Gastroesophageal sphincter (tissue), 4 donors: ENCODE results near the gene TNIP2. TPM values are rescaled to one million over a fixed set of nuclear protein-coding genes. Genes with fewer than 3 reads are reported as not detected.
"Not testable (repeated sequence)": the region's sequence is repeated elsewhere in the genome, so short reads cannot be mapped to it uniquely, and the experiment has no call there.

Experiments
- ATAC-seq: fragments of 150-250 bp; one replicate; pipeline ENCODE4 v1.9.1; 2016; ENCODE audit warnings: mild to moderate bottlenecking, moderate library complexity
- H3K27ac ChIP-seq, 4 donors: fragments of 200-600 bp; sonication (generic) in 3 of 4; 1 replicate in 3 of 4; 2 replicates in 1 of 4; pipeline ENCODE4 v1.5.1; 2016 to 2019
- H3K27me3 ChIP-seq: fragments of 200-600 bp; sonication (generic); one replicate; pipeline ENCODE4 v1.5.1; 2019
- H3K36me3 ChIP-seq, 2 donors: fragments of 200-600 bp; sonication (generic); one replicate each; pipeline ENCODE4 v1.5.1; 2019; ENCODE audit warnings: control low read depth in 1 of 2
- H3K4me1 ChIP-seq, 3 donors: fragments of 200-600 bp; sonication (generic); 1 replicate in 2 of 3; 2 replicates in 1 of 3; pipeline ENCODE4 v1.5.1; 2016 to 2019; ENCODE audit warnings: control low read depth in 2 of 3
- H3K4me3 ChIP-seq, 2 donors: fragments of 200-600 bp; sonication (generic); one replicate each; pipeline ENCODE4 v1.5.1; 2019; ENCODE audit warnings: mild to moderate bottlenecking in 1 of 2, moderate library complexity in 1 of 2
- H3K9me3 ChIP-seq, 3 donors: fragments of 200-600 bp; sonication (generic); one replicate each; pipeline ENCODE4 v1.5.1; 2017 to 2019; ENCODE audit warnings: control low read depth in 2 of 3
- EP300 ChIP-seq: sonication (generic); formaldehyde crosslinking; IDR thresholded peaks from one replicate; pipeline ENCODE4 v1.6.1; 2017; ENCODE audit warnings: antibody characterized with exemption, mild to moderate bottlenecking
- POLR2A ChIP-seq, 2 donors: fragments of 450-650 bp; IDR thresholded peaks; one replicate each; pipeline ENCODE4 v1.6.1; 2017; ENCODE audit warnings: antibody characterized with exemption in 2 of 2, mild to moderate bottlenecking in 2 of 2, moderate library complexity in 1 of 2
- POLR2AphosphoS5 ChIP-seq: sonication (generic); formaldehyde crosslinking; IDR thresholded peaks from one replicate; pipeline ENCODE4 v1.6.1; 2017; ENCODE audit warnings: antibody characterized with exemption
- WGBS, 2 donors: methylation state at CpG; one replicate each; pipeline ENCODE4 v1.1.5; 2018; ENCODE audit warnings: low coverage in 1 of 2; 5-methylcytosine and 5-hydroxymethylcytosine counted together
- total RNA-seq, 4 donors: library from RNA; depleted of rRNA; stranded (reverse); fragments of >200 nt; gene quantifications; one replicate each; pipeline ENCODE4 v1.1.0, GENCODE V29; 2016
- TF ChIP-seq, protein P1 (sequence below), 4 experiments: fragments of 200-600 bp in 2 of 4; fragments of 450-650 bp in 2 of 4; sonication (generic) in 1 of 4; IDR thresholded peaks; one replicate each; pipeline ENCODE4 v1.5.1; 2017 to 2019; ENCODE audit warnings: antibody characterized with exemption in 4 of 4, mild to moderate bottlenecking in 2 of 4, moderate library complexity in 2 of 4

TNIP2 gene
- total RNA-seq, 4 donors from 2014 or later = 54.8 to 74.0 (median 70.4) TPM

GRCh38 chr4:2741626-2742025, 14.5 kb downstream of the TNIP2 start:
- Histone ChIP-seq H3K27ac (no peak overlapping the region), H3K36me3 (peaks cover 0 to 55% of the 10 kb centered on the region in 2 donors), H3K27me3 (no peaks in the 10 kb centered on the region), H3K4me1 (peaks cover 0 to 10% (median 0%) of the 10 kb centered on the region in 3 donors), H3K4me3 (no peak overlapping the region), H3K9me3 (peaks cover 0 to under 1% (median 0%) of the 10 kb centered on the region in 3 donors)
- TF ChIP-seq, protein P1, sequence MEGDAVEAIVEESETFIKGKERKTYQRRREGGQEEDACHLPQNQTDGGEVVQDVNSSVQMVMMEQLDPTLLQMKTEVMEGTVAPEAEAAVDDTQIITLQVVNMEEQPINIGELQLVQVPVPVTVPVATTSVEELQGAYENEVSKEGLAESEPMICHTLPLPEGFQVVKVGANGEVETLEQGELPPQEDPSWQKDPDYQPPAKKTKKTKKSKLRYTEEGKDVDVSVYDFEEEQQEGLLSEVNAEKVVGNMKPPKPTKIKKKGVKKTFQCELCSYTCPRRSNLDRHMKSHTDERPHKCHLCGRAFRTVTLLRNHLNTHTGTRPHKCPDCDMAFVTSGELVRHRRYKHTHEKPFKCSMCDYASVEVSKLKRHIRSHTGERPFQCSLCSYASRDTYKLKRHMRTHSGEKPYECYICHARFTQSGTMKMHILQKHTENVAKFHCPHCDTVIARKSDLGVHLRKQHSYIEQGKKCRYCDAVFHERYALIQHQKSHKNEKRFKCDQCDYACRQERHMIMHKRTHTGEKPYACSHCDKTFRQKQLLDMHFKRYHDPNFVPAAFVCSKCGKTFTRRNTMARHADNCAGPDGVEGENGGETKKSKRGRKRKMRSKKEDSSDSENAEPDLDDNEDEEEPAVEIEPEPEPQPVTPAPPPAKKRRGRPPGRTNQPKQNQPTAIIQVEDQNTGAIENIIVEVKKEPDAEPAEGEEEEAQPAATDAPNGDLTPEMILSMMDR (IDR thresholded peaks at IDR 0.05) = no peak
- TF ChIP-seq POLR2A (IDR thresholded peaks at IDR 0.05) = no peak
- TF ChIP-seq POLR2AphosphoS5 = no peak
- no peak for TF ChIP-seq EP300
- WGBS, 2 donors = 58 to 77% methylated on average over 2 to 8 of the region's 9 CpGs
- ATAC-seq = no peak

GRCh38 chr4:2738296-2738695, 17.8 kb downstream of the TNIP2 start:
- not testable (repeated sequence) for H3K4me3 ChIP-seq, H3K9me3 ChIP-seq, H3K27ac ChIP-seq, H3K27me3 ChIP-seq, H3K4me1 ChIP-seq, ATAC-seq
- 100% methylated on average over 1 of the region's 2 CpGs; no CpG with 5 or more reads in 1 of the 2 donors for WGBS, 2 donors
- H3K36me3 ChIP-seq = peaks cover 0 to 34% of the 10 kb centered on the region in 2 donors

DNA sequence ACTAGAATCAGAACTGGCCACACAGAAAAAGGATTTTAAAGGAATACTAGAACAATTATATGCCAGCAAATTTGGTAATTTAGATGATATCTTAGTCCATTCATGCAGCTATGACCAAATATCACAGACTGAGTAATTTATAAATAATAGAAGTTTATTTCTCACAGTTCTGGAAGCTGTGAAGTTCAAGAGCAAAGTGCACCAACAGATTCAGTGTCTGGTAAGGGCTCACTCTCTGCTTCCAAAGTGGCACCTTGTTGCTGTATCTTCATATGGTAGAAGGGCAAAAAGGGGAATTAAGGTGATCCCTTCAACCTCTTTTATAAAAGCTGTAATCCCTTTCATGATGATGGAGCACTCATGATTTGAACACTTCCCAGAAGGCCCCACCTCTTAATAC, 20.3 kb downstream of the TNIP2 start:
- H3K4me3 ChIP-seq = no peak overlapping the region
- no peaks in the 10 kb centered on the region for H3K27me3 ChIP-seq
- H3K36me3 ChIP-seq = peaks cover 0 to 34% of the 10 kb centered on the region in 2 donors

DNA sequence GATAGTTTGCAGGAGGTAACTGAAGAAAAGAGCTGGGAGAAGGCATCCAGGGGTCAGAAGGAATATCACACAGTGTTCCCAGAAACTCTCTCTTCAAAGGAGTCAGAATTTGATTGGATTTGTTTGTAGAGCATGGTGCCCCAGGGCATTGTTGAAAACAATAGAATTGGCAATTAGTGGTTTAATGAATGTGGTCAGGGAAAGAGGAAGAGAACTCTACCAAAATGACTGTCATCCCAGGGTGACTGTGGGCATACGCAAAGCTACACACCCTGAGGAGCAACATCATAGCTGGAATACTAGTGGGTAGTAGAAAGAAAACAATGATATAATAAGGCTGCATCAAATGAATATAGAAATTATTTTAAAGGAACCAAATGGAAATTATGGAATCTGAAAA, 21.5 kb downstream of the TNIP2 start:
- Histone ChIP-seq H3K9me3 (peaks cover 0 to 10% (median 0%) of the 10 kb centered on the region in 3 donors), H3K4me1 (no peaks in the 10 kb centered on the region), H3K36me3 (peaks cover 0 to 45% of the 10 kb centered on the region in 2 donors), H3K27ac (no peak overlapping the region), H3K27me3 (no peaks in the 10 kb centered on the region), H3K4me3 (no peak overlapping the region)
- TF ChIP-seq POLR2AphosphoS5 (no peak), POLR2A (IDR thresholded peaks at IDR 0.05) (no peak), EP300 (no peak)
- TF ChIP-seq, protein P1 (IDR thresholded peaks at IDR 0.05) = no peak
- ATAC-seq = no peak
- 100% methylated on average over 1 of the region's 1 CpG for WGBS, 2 donors

More for the DNA sequence above, 20.3 kb downstream of the TNIP2 start:
- Histone ChIP-seq H3K9me3 (peaks cover 0 to 10% (median 0%) of the 10 kb centered on the region in 3 donors), H3K4me1 (no peaks in the 10 kb centered on the region), H3K27ac (no peak overlapping the region)
- TF ChIP-seq POLR2AphosphoS5 (no peak), POLR2A (IDR thresholded peaks at IDR 0.05) (no peak), EP300 (no peak)
- TF ChIP-seq, protein P1 (IDR thresholded peaks at IDR 0.05) = no peak
- ATAC-seq = no peak

DNA sequence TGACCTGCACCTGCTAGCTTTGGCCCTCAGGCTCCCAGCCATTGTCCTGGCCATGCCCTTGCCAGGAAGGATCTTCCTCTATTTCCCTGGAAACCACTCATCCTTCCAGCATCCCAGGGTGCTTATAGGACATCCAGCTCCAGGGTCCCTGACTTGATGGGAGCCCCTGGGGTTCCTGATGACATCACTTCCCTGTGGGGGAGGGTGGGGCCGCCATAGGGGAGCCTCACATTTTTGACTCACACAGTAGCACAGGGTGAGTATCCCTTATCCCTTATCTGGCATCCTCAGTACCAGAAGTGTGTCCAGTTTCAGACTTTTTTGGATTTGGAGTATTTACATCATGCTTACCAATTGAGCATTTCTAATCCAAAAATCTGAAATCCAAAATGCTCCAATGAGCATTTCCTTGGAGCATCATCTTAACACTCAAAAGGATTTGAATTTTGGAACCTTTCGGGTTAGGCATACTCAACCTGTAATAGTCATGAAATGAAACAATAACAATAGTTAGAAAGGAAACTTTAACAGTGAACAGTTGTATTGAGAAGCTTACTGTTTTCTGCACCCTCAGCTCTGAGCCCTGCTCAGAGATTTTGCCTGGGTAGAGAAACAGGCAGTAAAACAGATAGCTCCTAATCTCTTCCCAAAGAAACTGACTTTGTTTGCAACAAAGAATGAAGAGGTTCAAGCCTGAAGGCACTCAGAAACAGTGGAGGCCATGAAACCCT, 22.1 kb downstream of the TNIP2 start:
- TF ChIP-seq, protein P1 (IDR thresholded peaks at IDR 0.05) = no peak
- TF ChIP-seq POLR2AphosphoS5 = no peak
- no peak for TF ChIP-seq EP300
- TF ChIP-seq POLR2A (IDR thresholded peaks at IDR 0.05) = no peak
- Histone ChIP-seq H3K4me1 (no peaks in the 10 kb centered on the region), H3K27me3 (no peaks in the 10 kb centered on the region), H3K4me3 (no peak overlapping the region), H3K9me3 (peaks cover 0 to 10% (median 0%) of the 10 kb centered on the region in 3 donors), H3K27ac (no peak overlapping the region), H3K36me3 (peaks cover 0 to 51% of the 10 kb centered on the region in 2 donors)
- WGBS, 2 donors = 96% methylated on average over 2 of the region's 2 CpGs; no CpG with 5 or more reads in 1 of the 2 donors
- ATAC-seq = no peak
